Midbrain (tissue), 1 donor: ENCODE data around the gene CIB1.
"Not testable (repeated sequence)": the region's sequence is repeated elsewhere in the genome, so short reads cannot be mapped to it uniquely, and the experiment has no call there.

Experiments
- DNase-seq: peaks from one replicate; lab custom pipeline; 2025; lab: John Stamatoyannopoulos, UW

CIB1 gene

DNA sequence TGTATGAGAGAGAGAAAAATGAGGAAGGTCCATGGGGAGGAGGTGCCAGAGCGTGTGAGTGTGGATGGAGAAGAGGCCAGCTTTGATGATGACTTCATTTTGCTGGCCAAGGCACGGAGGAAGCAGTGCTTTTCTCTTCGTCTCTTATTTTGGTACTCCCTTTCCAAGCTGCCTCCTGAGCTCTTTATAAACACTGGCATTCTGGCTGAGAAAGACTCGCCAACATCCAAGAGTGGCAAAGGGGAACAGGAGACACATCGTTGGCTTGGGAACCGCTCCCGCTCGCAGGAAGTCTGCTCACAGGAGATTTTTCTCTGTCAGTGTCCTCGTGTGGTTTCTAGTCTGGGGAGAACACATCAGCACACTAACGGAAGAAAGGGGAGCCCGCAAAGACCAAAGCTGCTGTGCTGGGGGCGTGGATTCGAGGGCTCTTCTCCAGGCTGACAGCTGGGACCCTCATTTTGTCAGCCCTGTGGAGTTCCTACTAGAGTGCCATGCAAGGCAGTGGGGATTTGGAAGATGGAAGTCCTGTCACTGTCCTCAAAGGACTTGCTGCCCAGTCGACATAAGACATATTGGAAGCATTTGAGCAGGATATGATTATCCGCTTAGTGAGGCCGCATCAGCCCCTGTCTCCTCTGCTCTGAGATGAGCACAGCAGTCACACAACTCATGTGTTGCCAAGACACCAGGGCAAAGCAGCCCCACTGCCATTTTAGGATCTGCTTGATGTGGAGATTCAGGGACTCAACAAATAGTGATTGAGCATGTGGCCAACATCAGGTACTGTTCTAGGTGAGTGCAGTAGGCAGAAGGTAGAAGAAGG, 40.6 kb downstream of the CIB1 start:
- DNase-seq: peak; percentile 59

DNA sequence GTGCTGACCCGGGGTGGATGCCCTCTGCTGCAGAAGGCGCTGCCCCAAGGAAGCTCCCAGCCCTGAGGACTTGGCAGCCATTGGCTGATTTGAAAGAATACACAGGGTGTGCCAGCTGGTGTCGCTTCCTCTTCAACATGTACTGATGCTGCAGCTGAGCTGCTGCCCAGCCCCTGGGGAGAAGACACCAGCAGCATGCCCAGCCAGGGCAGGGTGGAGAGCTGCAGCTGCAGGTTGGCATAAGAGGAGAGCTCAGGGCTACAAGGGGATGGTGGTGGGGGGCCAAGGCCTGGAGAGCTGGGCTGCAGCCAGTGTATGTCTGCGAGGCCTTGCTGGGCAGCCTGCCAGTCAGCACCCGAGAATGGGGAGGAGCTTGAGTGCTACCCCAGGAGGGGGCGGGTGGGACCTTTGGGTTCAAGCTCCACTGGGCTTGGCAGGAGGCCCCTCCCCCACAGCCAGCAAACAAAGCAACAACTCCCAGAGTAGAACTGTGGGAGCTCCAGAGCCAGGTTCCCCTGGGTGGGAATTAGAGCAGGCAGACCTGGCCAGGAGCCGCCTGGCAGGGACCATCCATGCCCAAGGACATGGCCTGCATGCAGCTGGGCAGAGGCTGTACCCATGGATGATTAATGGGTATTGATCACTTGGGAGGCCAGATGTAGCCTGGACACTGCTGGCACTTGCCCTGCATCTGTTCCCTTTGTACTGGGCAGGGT, 41.8 kb downstream of the CIB1 start:
- peak; percentile 94 for DNase-seq

DNA sequence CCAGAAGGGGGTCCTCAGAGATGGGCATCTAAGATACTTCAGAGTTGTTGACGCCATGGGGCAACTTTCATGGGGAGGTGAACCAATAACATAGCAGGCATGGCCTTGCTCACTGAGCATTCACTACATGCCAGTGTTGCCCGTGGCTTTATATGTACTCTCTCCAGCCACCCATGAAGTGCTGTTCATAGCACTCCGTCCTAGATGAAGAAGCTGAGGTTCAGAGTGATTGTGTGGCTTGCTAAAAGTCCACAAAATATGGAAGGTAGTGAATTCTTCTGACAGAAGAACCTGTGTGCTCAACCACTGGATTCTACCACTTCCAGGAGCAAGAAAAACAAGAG, 42.4 kb downstream of the CIB1 start:
- DNase-seq: peak; percentile 26

DNA sequence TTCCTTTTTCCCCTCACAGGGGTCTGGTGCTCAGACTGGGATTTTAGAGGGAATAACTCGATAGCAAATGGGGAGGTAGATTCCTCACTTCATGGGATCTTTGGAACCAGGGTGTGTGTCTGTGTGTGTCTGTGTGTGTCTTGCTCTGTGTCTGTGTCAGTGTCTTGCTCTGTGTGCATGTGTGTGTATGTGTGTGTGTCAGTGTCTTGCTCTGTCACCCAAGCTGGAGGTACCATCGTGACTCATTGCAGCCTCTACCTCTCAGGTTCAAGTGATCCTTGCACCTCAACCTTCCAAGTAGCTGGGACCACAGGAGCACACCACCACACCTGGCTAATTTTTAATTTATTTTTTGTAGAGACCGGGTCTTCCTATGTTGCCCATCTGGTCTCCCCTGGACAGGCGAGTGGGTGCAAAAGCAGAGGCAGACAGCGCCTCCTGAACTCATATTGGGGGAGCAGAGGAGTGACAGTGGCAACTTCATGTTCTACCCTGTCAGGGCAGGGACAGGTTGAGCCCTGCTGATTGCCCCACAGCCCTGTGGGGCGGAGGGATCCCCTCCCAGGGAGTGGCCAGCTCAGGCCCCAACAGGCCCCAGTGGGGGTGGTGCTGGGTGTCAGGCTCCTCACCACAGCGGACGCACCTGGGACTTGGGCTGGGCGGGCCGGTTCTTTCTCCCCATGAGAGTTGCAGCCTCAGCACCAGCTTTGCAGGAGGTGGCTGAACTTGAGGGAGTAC, 43.0 kb downstream of the CIB1 start:
- DNase-seq: no peak

DNA sequence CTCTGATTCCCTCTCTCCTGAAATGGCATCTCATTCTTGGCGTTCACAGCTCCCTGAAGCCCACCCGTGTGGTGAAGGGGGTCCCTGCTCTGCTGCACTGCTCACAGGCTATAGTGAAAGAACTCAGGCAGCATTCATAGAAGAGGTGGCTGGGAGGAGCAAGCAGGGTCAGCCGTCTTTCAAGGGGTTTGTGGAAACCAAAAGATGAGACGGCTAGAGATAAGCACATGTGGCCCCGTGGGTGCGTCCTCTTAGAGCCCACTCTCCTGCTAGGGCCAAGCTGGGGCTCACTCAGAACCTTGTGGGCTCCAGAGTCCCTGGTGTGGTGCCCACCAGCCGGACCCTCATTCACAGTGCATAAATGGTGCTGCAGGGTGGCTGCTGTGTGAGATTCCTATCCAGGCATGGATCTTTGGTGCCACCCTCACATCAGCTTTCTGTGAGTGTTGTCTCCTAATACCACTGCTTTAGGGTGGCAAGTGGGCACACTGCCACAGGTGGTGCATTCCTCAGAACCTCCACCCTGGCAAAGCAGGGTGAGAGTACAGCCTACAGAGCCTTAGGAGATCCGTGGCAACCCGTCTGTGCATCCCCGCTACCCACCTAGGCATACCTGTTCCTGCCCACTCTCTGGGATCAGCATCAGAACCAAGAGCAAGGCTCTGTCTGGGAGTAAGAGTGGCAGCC, 43.8 kb downstream of the CIB1 start:
- DNase-seq: no peak

DNA sequence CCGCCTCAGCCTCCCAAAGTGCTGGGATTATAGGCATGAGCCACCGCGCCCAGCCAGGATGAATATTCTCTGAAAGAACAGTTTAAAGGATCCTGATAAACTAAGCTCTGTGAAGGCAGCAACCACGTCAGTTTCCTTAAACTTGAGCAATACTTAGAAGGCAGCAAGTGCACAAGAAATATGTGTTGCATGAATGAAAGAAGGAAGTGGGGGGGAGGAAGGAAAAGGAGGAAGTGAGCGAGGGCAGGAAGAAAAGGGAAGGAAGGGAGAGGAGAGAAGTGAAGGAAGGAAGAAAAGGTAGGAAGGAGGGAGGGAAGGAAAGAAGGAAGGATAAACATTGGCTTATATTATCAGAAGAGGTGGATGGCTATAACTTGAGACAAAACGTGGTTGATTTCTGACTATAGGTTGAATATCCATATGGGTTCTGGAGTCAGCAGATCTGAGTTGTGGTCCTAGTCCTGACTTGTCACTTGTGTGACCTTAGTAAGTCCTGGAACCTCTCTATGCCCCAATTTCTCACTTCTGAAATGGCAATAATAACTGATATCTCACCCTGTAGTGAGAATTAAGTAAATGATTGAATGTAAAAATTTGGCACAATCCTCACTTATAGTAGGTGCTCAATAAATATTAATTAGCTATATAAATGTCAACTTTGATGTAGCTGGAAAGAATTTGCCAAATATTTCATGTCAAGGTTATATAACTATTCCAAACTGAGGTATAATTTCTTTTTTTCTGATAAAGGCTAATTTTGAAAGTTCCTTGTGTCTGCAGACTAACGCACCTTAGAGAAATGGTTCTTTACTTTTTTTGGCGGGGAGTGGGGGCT, 44.6 kb downstream of the CIB1 start:
- DNase-seq: no peak

DNA sequence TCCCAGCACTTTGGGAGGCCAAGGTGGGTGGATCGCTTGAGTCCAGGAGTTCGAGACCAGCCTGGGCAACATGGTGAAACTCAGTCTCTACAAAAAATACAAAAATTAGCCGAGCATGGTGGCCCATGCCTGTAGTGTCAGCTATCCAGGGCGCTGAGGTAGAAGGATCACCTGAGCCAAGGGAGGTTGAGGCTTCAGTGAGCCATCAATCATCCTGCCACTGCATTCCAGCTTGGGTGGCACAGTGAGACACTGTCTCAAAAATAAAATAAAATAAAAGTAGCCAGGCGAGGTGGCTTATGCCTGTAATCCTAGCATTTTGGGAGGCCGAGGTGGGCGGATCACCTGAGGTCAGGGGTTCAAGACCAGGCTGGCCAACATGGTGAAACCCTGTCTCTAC, 45.7 kb downstream of the CIB1 start:
- DNase-seq: not testable (repeated sequence)

DNA sequence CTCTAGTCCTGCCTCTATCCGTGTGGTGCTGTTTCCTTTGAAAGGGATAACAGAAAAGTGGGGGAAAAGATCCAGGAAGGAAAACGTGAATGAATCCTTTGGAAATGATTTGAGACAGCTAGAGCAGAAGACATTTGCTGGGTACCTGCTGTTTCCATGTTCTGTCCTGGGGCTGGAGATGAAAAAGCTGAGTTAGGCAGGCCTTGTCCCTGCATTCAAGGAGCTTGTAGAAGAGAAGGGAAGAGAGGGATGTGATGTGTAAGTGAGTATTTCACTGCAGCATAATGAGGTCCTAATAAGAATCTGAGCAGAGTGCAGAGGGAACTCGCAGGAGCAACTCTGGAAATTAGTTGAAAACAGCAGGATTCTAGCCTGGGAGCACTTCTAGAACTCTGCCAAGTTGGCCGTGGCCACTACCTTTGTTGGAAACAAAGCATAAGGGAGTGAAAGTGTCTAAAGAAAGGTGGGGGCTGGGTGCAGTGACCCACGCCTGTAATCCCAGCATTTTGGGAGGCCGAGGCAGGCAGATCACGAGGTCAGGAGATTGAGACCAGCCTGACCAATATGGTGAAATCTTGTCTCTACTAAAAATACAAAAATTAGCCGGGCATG, 46.4 kb downstream of the CIB1 start:
- DNase-seq: peak; percentile 8

DNA sequence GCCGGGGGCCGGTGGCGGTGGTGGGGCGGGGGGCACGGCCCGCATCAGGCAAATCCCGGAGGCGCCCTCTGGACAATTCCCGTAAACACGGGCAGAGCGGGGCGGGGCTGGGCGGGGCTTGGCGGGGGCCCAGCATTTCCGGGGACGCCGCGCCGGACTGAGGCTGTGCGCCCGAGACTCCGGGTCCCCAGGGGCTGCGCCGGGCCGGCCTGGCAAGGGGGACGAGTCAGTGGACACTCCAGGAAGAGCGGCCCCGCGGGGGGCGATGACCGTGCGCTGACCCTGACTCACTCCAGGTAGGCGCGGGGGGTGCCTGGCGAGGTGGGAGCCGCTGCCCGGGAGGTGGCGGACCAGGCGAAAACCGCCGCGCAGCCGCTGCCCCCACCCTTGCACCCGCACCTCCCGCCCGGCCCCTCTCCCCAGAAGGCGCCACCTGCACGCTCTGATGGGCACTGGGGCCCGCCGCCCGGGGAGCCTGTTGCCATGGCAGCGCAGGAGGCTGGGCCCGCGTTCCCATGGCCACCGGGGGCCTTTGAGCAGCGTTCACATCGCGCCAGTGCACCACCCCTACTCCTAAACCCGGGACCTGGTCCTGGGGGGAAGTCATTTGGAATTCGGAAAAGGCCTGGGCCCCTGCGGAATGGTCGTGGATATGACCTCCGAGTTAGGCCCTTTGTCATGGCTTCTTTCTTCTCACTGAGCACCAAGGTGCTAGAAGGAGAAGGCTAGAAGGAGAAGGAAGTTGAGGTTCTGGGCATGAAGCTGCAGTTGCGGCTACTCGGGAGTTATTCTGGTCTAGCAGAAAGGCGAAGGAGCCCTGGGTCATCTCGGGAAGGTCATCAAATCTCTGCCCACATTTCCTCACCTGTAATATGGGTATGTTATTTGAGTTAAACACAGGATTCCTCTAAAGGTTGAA, 48.7 kb downstream of the CIB1 start:
- DNase-seq: peak; percentile 70

DNA sequence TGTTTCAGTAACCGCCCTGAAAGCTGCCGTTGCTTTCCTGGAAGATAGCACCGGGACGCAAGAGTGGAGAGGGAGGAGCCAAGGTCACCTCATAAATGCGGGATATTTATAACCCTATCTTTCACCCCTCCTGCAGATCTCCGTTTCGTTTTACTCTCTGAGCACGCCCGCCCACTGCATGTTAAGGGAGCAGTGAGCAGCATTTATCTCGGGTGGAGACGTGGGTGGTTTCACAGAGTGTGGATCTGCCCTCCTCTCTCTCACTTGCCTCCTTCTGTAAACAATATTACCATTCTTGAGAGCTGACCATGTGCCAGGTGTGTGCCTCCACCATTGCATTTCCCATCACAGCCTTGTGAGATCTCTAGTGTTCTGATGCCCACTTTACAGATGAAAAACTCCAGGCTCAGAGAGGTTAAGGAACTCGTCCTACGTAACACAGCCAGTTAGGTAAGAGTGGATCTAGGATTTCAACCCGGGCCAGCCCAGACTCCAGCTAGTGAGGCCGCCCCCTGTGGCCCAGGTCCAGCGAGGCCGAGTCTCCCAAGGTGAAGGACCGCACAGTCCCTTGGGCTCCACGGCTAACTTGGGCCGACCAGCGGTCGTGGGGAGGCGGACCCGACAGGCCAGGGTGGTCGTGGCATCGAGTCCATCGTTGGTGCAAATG, 49.5 kb downstream of the CIB1 start:
- DNase-seq: peak; percentile 58

DNA sequence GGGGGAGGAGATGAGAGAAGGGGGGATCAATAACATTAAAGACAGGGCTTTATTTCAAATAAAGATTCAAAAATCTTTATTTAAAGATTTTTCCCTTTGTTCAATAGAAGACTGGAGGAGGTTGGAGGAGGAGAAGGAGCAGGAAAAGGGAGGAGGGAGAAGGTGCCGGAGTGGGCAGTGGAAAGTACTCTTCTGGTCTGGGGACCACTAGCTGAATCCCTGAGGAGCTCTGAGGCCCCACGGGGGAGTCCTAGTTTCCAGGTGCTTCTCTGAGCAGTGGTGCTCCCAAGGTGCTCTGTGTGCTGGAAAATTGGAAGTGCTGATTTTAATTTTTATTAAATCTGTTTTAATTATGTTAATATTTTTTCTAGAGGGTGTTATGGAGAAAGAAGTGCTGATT, 52.0 kb downstream of the CIB1 start:
- DNase-seq: no peak
